Subcutaneous abdominal adipose tissue (tissue), 5 donors: ENCODE measurements around the gene SNU13.
"Not testable (repeated sequence)": the region's sequence is repeated elsewhere in the genome, so short reads cannot be mapped to it uniquely, and the experiment has no call there.

Experiments
- H3K27ac ChIP-seq: one replicate; pipeline ENCODE4 v1.7.0; 2013; ENCODE audit warnings: low read depth, mild to moderate bottlenecking, inconsistent platforms, low read length, moderate library complexity
- H3K27me3 ChIP-seq, 5 donors: one replicate each; pipeline ENCODE4 v1.7.0; 2013; ENCODE audit warnings: low read length in 5 of 5, inconsistent platforms in 1 of 5; ENCODE audit not compliant: control insufficient read depth in 5 of 5, insufficient read depth in 4 of 5
- H3K36me3 ChIP-seq, 5 donors: one replicate each; pipeline ENCODE4 v1.7.0; 2013; ENCODE audit warnings: low read length in 5 of 5; ENCODE audit not compliant: control insufficient read depth in 5 of 5, insufficient read depth in 5 of 5
- H3K4me1 ChIP-seq, 5 donors: one replicate each; pipeline ENCODE4 v1.7.0; 2013; ENCODE audit warnings: low read length in 5 of 5, mild to moderate bottlenecking in 3 of 5, moderate library complexity in 1 of 5; ENCODE audit not compliant: control insufficient read depth in 5 of 5, insufficient read depth in 5 of 5
- H3K4me3 ChIP-seq, 5 donors: one replicate each; pipeline ENCODE4 v1.7.0; 2013; ENCODE audit warnings: low read length in 5 of 5, low read depth in 1 of 5
- H3K9ac ChIP-seq, 5 donors: one replicate each; pipeline ENCODE4 v1.7.0; 2013; ENCODE audit warnings: low read length in 5 of 5, mild to moderate bottlenecking in 4 of 5, moderate library complexity in 3 of 5
- H3K9me3 ChIP-seq, 5 donors: one replicate each; pipeline ENCODE4 v1.7.0; 2013; ENCODE audit warnings: low read length in 5 of 5; ENCODE audit not compliant: control insufficient read depth in 5 of 5
- donor health status: healthy.
- donor health status: healthy.
- donor health status: healthy.
- donor health status: healthy.
- donor health status: healthy.

SNU13 gene

GRCh38 chr22:41664490-41664889 is 24.2 kb downstream of the SNU13 start:
- no peak overlapping the region for H3K9ac ChIP-seq
- H3K4me1 ChIP-seq, result peaks cover 3 to 17% (median 11%) of the 10 kb centered on the region in 5 donors
- H3K4me3 ChIP-seq, result no peak overlapping the region
- no peaks in the 10 kb centered on the region for H3K9me3 ChIP-seq
- no peak overlapping the region for H3K27ac ChIP-seq
- peaks cover 29 to 58% (median 55%) of the 10 kb centered on the region in 5 donors for H3K36me3 ChIP-seq
- H3K27me3 ChIP-seq, result no peaks in the 10 kb centered on the region

GRCh38 chr22:41663594-41663993 is 25.1 kb downstream of the SNU13 start:
- not testable (repeated sequence) for H3K9me3 ChIP-seq, H3K27me3 ChIP-seq, H3K4me3 ChIP-seq, H3K27ac ChIP-seq, H3K9ac ChIP-seq
- Histone ChIP-seq H3K36me3 (peaks cover 29 to 67% (median 64%) of the 10 kb centered on the region in 5 donors), H3K4me1 (peaks cover 3 to 13% (median 11%) of the 10 kb centered on the region in 5 donors)

DNA sequence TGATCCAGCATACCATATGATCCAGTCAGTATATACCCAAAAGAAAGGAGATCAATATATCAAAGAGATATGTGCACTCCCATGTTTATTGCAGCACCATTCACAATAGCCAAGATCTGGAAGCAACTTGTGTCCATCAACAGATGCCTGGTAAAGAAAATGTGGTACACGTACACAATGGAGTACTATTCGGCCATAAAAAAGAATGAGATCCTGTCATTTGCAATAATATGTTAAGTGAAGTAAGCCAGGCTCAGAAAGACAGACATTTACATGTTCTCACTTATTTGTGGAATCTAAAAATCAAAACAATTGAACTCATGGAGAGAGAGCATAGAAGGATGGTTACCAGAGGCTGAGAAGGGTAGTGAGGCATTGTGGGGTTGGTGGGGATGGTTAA is 27.0 kb downstream of the SNU13 start:
- Histone ChIP-seq H3K9ac (no peak overlapping the region), H3K4me3 (no peak overlapping the region), H3K36me3 (peaks cover 35 to 84% (median 80%) of the 10 kb centered on the region in 5 donors), H3K27me3 (no peaks in the 10 kb centered on the region), H3K4me1 (peaks cover 0 to 3% (median under 1%) of the 10 kb centered on the region in 5 donors), H3K27ac (no peak overlapping the region), H3K9me3 (no peaks in the 10 kb centered on the region)

DNA sequence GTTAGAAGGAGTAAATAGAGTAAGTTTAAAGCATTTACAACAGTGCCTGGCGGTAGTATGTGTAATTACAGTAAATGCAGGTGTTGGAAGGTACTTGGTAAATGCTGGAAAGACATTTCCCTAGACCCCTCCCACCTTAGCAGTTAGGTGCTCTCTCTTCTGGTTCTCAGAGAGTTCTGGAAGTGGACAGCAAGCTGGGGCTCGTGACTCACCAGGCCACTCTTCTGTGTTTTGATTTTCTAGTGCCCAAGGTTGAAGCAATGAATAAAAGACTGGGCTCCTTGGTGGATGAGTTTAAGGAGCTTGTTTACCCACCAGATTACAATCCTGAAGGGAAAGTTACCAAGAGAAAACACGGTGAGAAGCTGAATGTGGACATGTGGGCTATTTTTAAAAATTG is 27.6 kb downstream of the SNU13 start:
- Histone ChIP-seq H3K36me3 (peaks cover 35 to 91% (median 86%) of the 10 kb centered on the region in 5 donors), H3K27ac (no peak overlapping the region), H3K9me3 (no peaks in the 10 kb centered on the region), H3K9ac (no peak overlapping the region), H3K4me3 (no peak overlapping the region), H3K4me1 (no peaks in the 10 kb centered on the region), H3K27me3 (no peaks in the 10 kb centered on the region)

DNA sequence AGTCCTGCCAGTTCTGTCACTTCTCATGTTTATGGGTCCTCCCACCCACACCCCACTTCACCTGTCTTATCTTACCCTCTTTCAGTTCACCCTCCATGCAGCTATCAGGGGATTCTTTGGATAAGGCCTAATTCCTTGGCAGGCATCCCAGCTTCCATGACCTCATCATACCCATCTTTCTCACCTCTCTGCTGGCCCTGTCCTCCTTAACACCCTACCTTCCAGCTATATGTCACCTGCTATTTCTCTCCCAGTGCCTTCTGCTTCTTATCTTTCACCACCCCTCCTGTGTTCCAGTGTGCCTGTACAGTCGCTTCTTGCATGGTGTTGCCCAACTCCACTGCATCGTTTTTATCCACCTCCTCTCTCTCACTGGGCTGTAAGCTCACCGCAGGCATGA is 28.3 kb downstream of the SNU13 start:
- Histone ChIP-seq H3K9ac (no peak overlapping the region), H3K9me3 (no peaks in the 10 kb centered on the region), H3K36me3 (peaks cover 35 to 97% (median 90%) of the 10 kb centered on the region in 5 donors), H3K4me3 (no peak overlapping the region), H3K27me3 (no peaks in the 10 kb centered on the region), H3K4me1 (no peaks in the 10 kb centered on the region), H3K27ac (no peak overlapping the region)

DNA sequence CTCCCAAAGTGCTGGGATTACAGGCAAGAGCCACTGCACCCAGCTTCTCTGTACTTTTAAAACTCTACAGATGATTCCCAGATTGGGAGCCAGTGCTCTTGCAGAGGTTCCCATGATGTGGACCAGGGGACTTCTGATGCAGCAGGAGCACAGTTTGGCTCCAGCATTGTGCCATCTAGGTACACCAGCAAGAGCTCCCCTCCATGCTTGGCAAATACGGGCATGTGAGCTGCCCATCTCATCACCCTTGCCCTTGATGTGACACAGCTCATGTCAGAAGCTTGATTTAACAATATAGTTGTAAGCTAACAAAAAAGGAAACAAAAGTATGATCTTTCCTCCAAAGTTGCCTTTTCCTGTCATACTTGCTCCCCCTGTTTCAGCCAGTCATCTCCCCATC is 28.7 kb downstream of the SNU13 start:
- Histone ChIP-seq H3K36me3 (peaks cover 38 to 98% (median 89%) of the 10 kb centered on the region in 5 donors), H3K9ac (no peak overlapping the region), H3K27ac (no peak overlapping the region)

DNA sequence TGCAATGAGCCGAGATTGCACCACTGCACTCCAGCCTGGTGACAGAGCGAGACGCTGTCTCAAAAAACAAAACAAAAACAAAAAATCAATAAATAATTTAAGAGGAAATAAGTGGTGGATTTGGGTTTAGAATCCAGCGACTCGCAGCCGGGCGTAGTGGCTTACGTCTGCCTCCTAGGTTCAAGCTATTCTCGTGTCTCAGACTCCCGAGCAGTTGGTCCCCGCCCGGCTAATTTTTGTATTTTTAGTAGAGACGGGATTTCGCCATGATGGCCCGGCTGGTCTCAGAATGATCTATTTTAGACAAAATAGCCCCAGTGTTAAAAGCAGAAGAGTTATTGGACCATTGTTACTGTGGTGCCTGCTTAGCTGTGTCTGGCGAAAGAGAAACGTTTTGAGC is 29.8 kb downstream of the SNU13 start:
- no peaks in the 10 kb centered on the region for H3K4me1 ChIP-seq

More for the DNA sequence above, 28.7 kb downstream of the SNU13 start:
- Histone ChIP-seq H3K4me3 (no peak overlapping the region), H3K9me3 (no peaks in the 10 kb centered on the region), H3K27me3 (no peaks in the 10 kb centered on the region), H3K4me1 (no peaks in the 10 kb centered on the region)

DNA sequence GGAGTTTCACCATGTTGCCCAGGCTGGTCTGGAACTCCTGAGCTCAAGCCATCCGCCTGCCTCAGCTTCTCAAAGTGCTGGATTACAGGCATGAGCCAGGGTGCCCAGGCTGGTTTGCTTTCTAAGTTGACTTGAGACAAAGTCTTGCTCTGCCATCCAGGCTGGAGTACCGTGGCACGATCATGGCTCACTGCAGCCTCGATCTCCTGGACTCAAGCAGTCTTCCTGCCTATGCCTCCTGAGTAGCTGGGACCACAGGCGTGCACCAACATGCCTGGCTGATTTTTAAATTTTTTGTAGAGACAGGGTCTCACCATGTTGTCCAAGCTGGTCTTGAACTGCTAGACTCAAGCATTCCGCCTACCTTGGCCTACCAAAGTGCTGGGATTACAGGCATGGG is 31.0 kb downstream of the SNU13 start:
- Histone ChIP-seq H3K4me3 (no peak overlapping the region), H3K36me3 (peaks cover 37 to 98% (median 91%) of the 10 kb centered on the region in 5 donors), H3K27me3 (no peaks in the 10 kb centered on the region), H3K4me1 (no peaks in the 10 kb centered on the region), H3K27ac (no peak overlapping the region), H3K9ac (no peak overlapping the region), H3K9me3 (no peaks in the 10 kb centered on the region)

More for the DNA sequence above, 29.8 kb downstream of the SNU13 start:
- Histone ChIP-seq H3K27ac (no peak overlapping the region), H3K27me3 (no peaks in the 10 kb centered on the region), H3K36me3 (peaks cover 38 to 98% (median 90%) of the 10 kb centered on the region in 5 donors), H3K9ac (no peak overlapping the region), H3K9me3 (no peaks in the 10 kb centered on the region), H3K4me3 (no peak overlapping the region)

DNA sequence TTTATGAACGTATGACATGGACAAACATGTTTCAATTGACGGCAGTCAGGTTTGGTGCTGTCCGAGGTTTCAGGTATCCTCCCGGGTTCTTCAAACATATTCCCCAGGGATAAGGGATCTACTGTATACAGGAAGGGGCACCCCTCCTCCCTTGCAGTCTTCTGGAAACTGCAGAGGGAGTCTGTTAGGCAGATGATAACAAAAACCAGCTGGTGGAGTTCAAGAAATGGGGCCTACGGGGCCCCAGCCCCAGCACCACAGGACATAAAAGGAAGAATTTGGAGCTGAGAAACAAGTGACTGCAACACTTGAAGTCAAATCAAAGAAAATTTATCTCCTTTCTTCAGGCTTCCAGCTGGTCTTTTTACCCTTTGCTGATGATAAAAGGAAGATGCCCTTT is 32.1 kb downstream of the SNU13 start:
- Histone ChIP-seq H3K4me3 (no peak overlapping the region), H3K36me3 (peaks cover 32 to 98% (median 92%) of the 10 kb centered on the region in 5 donors), H3K4me1 (no peaks in the 10 kb centered on the region), H3K9ac (no peak overlapping the region), H3K27ac (no peak overlapping the region), H3K9me3 (no peaks in the 10 kb centered on the region), H3K27me3 (no peaks in the 10 kb centered on the region)

GRCh38 chr22:41654322-41654721 is 34.3 kb downstream of the SNU13 start:
- peaks cover 28 to 95% (median 88%) of the 10 kb centered on the region in 5 donors for H3K36me3 ChIP-seq
- no peak overlapping the region for H3K9ac ChIP-seq
- no peaks in the 10 kb centered on the region for H3K4me1 ChIP-seq

GRCh38 chr22:41650821-41651220 is 37.8 kb downstream of the SNU13 start:
- Histone ChIP-seq H3K27me3 (no peaks in the 10 kb centered on the region), H3K27ac (no peak overlapping the region), H3K9me3 (no peaks in the 10 kb centered on the region), H3K4me1 (peaks cover 0 to 1% (median 0%) of the 10 kb centered on the region in 5 donors), H3K36me3 (peaks cover 38 to 95% (median 78%) of the 10 kb centered on the region in 5 donors), H3K4me3 (no peak overlapping the region), H3K9ac (no peak overlapping the region)

More at GRCh38 chr22:41654322-41654721, 34.3 kb downstream of the SNU13 start:
- no peaks in the 10 kb centered on the region for H3K9me3 ChIP-seq
- no peak overlapping the region for H3K4me3 ChIP-seq
- H3K27ac ChIP-seq, result no peak overlapping the region
- no peaks in the 10 kb centered on the region for H3K27me3 ChIP-seq
